PFSK-1 (cell line): ENCODE measurements around the gene HSD17B14.

Experiments used
- FOXP2 ChIP-seq: optimal IDR thresholded peaks from 2 replicates; pipeline ENCODE3; 2011; ENCODE audit warnings: borderline replicate concordance, control low read depth, inconsistent platforms; ENCODE audit not compliant: insufficient read depth; ENCODE audit errors: extremely low read length, extremely low read depth
- POLR2AphosphoS5 ChIP-seq: IDR thresholded peaks from 2 replicates; pipeline ENCODE4 v1.6.1; 2012; ENCODE audit warnings: low read depth, mild to moderate bottlenecking, control low read depth, low read length, moderate library complexity
- SIN3A ChIP-seq: IDR thresholded peaks from 2 replicates; pipeline ENCODE4 v1.6.1; 2012; ENCODE audit warnings: mild to moderate bottlenecking, low read length, moderate library complexity, borderline replicate concordance; ENCODE audit not compliant: insufficient read depth
- TAF1 ChIP-seq: IDR thresholded peaks from 2 replicates; pipeline ENCODE4 v1.6.1; 2012; ENCODE audit warnings: low read length, control low read depth, borderline replicate concordance; ENCODE audit not compliant: insufficient read depth
- TF ChIP-seq, protein P1 (sequence below), 2 experiments: IDR thresholded peaks; 2 replicates each; pipeline versions ENCODE4 v1.6.1 to v1.8.0; 2011 to 2012; ENCODE audit warnings: low read depth in 2 of 2, low read length in 2 of 2, control low read depth in 1 of 2, inconsistent platforms in 1 of 2, mild to moderate bottlenecking in 1 of 2, moderate library complexity in 1 of 2; ENCODE audit not compliant: insufficient read depth in 1 of 2

HSD17B14 gene

GRCh38 chr19:48878196-48879024 is 42.1 kb upstream of the HSD17B14 start:
- TF ChIP-seq SIN3A = no peak
- TF ChIP-seq POLR2AphosphoS5 = 0 out of 2 replicates have a peak, but pooled peaks have one; percentile 2

- TF ChIP-seq POLR2AphosphoS5 = no peak
- no peak for TF ChIP-seq FOXP2
- no peak for TF ChIP-seq TAF1
- TF ChIP-seq SIN3A = no peak
- TF ChIP-seq, protein P1, sequence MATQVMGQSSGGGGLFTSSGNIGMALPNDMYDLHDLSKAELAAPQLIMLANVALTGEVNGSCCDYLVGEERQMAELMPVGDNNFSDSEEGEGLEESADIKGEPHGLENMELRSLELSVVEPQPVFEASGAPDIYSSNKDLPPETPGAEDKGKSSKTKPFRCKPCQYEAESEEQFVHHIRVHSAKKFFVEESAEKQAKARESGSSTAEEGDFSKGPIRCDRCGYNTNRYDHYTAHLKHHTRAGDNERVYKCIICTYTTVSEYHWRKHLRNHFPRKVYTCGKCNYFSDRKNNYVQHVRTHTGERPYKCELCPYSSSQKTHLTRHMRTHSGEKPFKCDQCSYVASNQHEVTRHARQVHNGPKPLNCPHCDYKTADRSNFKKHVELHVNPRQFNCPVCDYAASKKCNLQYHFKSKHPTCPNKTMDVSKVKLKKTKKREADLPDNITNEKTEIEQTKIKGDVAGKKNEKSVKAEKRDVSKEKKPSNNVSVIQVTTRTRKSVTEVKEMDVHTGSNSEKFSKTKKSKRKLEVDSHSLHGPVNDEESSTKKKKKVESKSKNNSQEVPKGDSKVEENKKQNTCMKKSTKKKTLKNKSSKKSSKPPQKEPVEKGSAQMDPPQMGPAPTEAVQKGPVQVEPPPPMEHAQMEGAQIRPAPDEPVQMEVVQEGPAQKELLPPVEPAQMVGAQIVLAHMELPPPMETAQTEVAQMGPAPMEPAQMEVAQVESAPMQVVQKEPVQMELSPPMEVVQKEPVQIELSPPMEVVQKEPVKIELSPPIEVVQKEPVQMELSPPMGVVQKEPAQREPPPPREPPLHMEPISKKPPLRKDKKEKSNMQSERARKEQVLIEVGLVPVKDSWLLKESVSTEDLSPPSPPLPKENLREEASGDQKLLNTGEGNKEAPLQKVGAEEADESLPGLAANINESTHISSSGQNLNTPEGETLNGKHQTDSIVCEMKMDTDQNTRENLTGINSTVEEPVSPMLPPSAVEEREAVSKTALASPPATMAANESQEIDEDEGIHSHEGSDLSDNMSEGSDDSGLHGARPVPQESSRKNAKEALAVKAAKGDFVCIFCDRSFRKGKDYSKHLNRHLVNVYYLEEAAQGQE (IDR thresholded peaks at IDR 0.05; ENCODE audit: insufficient read depth in 1 of 2, low read depth in 2 of 2, low read length in 2 of 2) = no peak
These were observed 41.5 kb upstream of the HSD17B14 start for GRCh38 chr19:48877855-48878195.

- TF ChIP-seq TAF1 (no peak; the same call in 1 of the 2 replicates), SIN3A (no peak), FOXP2 (no peak), POLR2AphosphoS5 (no peak)
- TF ChIP-seq, protein P1 (IDR thresholded peaks at IDR 0.05; ENCODE audit: insufficient read depth in 1 of 2, low read depth in 2 of 2, low read length in 2 of 2) = no peak
These were observed 38.2 kb upstream of the HSD17B14 start for GRCh38 chr19:48874303-48875135.

GRCh38 chr19:48873476-48874302 is 37.4 kb upstream of the HSD17B14 start:
- TF ChIP-seq FOXP2 = no peak
- no peak for TF ChIP-seq SIN3A
- TF ChIP-seq TAF1 = no peak
- TF ChIP-seq, protein P1 (IDR thresholded peaks at IDR 0.05; ENCODE audit: insufficient read depth in 1 of 2, low read depth in 2 of 2, low read length in 2 of 2) = no peak
- TF ChIP-seq POLR2AphosphoS5 = no peak

DNA sequence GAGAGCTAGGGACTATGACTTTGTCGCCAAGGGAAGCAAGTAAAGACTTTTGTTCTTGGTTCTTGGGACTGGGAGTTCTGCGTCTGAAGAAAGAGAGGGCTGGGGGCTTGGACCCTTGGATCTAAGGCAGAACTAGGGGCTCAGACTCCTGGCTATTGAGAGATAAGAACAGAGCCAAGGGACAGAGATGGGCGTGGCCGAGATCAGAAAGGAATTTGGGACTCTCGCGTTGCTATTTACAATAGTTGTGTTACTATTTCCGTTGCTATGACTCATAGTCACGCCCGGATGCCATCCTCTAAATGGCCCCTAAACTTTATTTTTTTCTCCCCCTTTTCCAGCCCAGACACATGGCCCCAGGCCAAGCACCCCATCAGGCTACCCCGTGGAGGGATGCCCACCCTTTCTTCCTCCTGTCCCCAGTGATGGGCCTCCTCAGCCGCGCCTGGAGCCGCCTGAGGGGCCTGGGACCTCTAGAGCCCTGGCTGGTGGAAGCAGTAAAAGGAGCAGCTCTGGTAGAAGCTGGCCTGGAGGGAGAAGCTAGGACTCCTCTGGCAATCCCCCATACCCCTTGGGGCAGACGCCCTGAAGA is 36.7 kb upstream of the HSD17B14 start:
- TF ChIP-seq SIN3A (peak; percentile 98), FOXP2 (peak; percentile 61), POLR2AphosphoS5 (no peak; the same call in 1 of the 2 replicates), TAF1 (no peak)
- TF ChIP-seq, protein P1 (IDR thresholded peaks at IDR 0.05; ENCODE audit: insufficient read depth in 1 of 2, low read depth in 2 of 2, low read length in 2 of 2) = no peak
